HTR-8/SVneo (cell line): Measurements from ENCODE around the gene INTS1.

ENCODE experiments used
- DNase-seq: peaks from one replicate; pipeline ENCODE4 v3.0.0; 2011; ENCODE audit warnings: low spot score, mixed read lengths; ENCODE audit not compliant: insufficient read length
- FAIRE-seq: peaks from 2 replicates; lab custom pipeline; 2011; peaks lifted over from hg19 to GRCh38; lab: Jason Lieb, UNC

INTS1 gene

DNA sequence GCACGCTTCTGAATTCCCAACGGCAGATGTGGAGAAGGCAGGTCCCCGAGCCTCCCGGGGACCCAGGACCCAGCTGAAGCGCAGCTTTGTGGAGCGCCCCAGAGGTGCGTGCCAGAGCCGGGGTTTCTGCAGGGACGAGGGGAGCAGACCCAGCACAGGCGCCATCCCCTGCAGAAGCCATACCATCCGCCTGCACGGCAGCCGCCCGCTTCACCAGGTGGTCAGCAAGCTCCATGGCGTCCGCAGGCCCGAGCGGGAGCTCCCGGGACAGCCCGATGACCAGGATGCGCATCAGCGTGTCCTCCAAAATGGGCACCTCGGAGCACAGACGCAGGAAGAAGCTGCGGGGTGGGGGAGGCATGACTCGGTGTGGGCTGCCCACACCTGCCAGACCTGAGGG lies 10.6 kb downstream of the INTS1 start:
- no peak for DNase-seq
- FAIRE-seq: no peak

DNA sequence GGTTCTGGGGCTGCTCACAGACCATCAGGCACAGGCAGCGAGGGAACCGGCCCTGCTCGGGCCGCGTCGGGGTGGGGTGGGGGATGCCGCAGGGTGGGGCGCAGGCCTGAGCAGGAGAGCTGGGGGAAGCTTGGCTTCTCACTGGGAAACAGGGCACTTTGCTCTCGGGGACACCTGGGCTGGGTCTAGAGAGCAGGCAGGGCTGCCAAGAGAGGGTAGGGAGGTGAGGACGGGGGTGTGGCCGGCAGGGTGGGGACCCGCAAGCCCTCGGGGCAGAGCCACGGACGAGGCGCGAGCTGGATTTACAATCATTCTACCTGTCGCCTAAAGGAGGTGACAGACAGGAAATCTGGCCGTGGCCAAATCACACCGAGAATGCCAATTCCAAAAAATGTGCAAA lies 11.1 kb downstream of the INTS1 start:
- DNase-seq (no peak), FAIRE-seq (no peak)

DNA sequence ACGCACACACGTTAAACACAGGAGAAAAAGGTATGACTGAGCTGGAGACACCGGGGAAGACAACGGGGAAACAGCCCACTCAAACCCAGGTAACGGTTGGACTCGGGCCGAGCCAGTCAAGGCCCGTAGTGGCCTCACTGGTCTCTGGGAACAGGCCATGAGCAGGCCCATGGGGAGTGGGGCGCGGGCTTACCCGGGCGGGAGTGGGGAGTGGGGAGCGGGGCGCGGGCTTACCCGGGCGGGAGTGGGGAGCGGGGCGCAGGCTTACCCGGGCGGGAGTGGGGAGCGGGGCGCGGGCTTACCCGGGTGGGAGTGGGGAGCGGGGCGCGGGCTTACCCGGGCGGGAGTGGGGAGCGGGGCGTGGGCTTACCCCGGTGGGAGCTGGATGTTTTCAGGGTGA lies 11.5 kb downstream of the INTS1 start:
- FAIRE-seq: no peak
- DNase-seq: no peak

- FAIRE-seq (no peak), DNase-seq (no peak)
Observed at GRCh38 chr7:1492221-1492620, 12.0 kb downstream of the INTS1 start.

- DNase-seq (no peak), FAIRE-seq (no peak)
Observed at GRCh38 chr7:1490837-1491236, 13.4 kb downstream of the INTS1 start.

GRCh38 chr7:1489336-1489735 lies 14.9 kb downstream of the INTS1 start:
- FAIRE-seq (no peak), DNase-seq (no peak)

DNA sequence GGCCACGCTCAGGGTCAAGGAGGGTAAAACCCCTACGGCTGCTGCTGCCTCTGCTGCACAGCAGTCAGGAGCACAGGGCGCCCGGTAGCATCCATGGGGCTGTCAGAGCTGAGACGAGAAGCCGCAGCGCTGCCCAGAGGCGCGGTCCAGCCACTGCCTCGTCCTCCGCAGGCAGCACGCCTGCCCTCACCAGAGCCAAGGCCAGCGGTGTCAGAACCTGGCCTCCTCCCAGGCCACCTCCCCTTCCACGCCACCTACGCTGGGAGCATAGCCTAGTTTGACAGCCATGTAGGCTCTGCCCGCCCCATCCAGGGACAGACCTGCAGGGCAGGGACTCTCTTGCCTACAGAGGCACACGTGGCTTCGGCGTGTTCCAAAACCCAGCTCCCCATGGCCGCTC lies 16.2 kb downstream of the INTS1 start:
- peak; percentile 64 for FAIRE-seq
- no peak for DNase-seq

GRCh38 chr7:1487466-1487865 lies 16.7 kb downstream of the INTS1 start:
- FAIRE-seq (no peak), DNase-seq (no peak)

GRCh38 chr7:1486571-1486970 lies 17.6 kb downstream of the INTS1 start:
- peak; percentile 33 for FAIRE-seq
- DNase-seq: no peak

DNA sequence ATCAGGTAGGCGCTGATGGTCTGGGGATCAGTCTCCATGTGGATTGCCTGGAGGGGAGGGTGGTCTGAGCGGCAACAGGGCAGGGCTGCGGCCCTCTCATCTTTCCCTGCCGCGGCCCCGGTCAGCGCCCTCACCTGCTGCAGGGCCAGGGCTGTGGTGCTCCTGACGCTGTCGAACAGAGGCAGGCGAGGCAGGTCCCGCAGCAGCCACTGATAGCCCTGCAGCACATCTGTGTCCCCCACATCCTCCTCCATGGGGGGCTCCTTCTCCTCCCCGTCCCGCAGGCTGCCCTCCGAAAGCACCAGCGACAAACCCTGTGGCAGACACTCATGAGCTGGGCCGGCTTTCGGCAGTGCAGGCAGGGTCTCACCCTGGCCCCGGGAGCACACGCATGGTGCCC lies 19.0 kb downstream of the INTS1 start:
- DNase-seq (no peak), FAIRE-seq (no peak)

DNA sequence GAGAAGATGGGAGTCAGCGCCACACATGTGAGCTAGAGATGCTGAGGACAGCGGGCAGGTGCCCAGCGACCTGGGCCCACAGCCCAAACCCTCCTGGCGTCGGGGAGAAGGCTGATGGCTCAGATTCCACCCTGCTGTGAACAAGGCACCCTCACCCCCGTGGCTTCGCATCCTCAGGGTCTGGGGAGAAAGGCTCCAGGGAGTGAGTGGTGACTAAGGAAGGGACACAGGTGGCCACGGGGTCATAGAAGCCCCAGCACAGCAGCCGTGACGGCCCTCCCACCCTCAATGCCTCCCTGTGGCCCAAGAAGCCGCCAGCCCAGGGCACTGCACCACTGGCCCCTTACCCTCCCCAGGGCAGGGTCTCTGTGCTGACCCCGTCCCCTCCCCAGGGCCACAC lies 19.6 kb downstream of the INTS1 start:
- FAIRE-seq: no peak
- no peak for DNase-seq

GRCh38 chr7:1483536-1484505 lies 20.4 kb downstream of the INTS1 start:
- DNase-seq (no peak), FAIRE-seq (no peak)

GRCh38 chr7:1483079-1483478 lies 21.1 kb downstream of the INTS1 start:
- DNase-seq: no peak
- no peak for FAIRE-seq

- FAIRE-seq: no peak
- no peak for DNase-seq
Observed at GRCh38 chr7:1481300-1481699, 22.9 kb downstream of the INTS1 start.

- DNase-seq: no peak
- no peak for FAIRE-seq
Observed at GRCh38 chr7:1480670-1481069, 23.5 kb downstream of the INTS1 start.

DNA sequence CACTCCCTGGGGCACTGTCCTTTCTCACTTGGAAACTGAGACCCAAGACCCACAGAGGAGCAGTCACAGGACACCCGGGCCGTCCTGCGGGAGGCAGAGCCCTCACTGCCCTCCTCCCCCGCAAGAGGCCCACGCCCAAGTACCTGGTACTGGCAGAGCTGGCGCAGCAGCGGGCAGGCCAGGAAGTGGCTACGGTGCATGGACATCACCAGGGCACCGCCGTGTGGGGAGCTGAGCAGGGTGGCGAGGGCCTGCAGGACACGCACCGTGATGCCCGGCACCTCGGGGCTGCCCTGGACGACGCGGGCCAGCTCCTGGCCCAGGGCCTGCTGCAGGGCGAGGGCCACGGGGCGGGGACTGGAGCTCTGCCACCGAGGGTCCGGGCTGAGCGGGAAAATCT lies 24.9 kb downstream of the INTS1 start:
- FAIRE-seq (no peak), DNase-seq (no peak)

- DNase-seq: no peak
- no peak for FAIRE-seq
Observed at GRCh38 chr7:1478480-1478879, 25.7 kb downstream of the INTS1 start.

GRCh38 chr7:1476859-1477258 lies 27.3 kb downstream of the INTS1 start:
- FAIRE-seq (no peak), DNase-seq (no peak)

GRCh38 chr7:1475991-1476390 lies 28.2 kb downstream of the INTS1 start:
- FAIRE-seq: no peak
- no peak for DNase-seq

GRCh38 chr7:1475393-1475792 lies 28.8 kb downstream of the INTS1 start:
- no peak for DNase-seq
- FAIRE-seq: no peak

- FAIRE-seq (no peak), DNase-seq (no peak)
Observed at GRCh38 chr7:1474736-1475135, 29.5 kb downstream of the INTS1 start.

DNA sequence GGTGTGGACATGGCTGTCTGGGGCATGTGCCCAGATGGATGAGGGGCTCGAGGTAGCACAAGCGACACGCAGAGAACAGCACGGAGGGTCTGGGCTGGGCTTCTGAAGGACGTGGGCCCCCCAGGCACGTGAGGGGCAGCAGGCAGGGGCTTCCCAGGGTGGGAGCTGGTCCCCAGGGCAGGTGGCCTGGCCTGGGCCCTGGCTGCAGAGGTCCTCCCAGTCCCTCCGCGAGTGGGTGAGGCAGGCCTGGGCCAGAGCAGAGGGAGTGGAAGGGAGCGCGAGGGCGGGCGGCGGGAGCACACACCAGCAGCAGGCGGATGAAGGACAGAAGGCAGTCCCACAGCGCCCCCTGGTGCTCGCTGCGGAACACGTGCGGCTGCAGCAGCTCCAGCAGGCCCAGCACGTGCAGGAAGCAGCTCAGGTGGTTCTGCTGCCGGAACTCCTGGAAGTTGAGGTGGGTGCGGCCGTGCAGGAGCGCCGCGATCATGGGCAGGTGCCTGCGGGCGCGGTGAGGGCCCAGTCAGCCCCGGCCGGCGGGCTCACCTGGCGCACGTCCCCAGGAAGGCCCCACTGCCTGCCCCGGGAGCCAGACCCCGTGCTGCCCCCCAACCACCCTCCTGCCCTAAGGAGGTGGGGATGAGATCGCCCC lies 30.2 kb downstream of the INTS1 start:
- FAIRE-seq (peak; percentile 79), DNase-seq (peak; percentile 94)
